Mucosa of gallbladder (tissue), 1 donor: ENCODE results near the gene HMGCR. TPM values are rescaled to one million over a fixed set of nuclear protein-coding genes. Genes with fewer than 3 reads are reported as not detected.

ENCODE experiments used
- DNase-seq: peaks from one replicate; pipeline ENCODE4 v3.0.0-alpha.2; 2020; ENCODE audit warnings: low spot score
- total RNA-seq: library from RNA; stranded (reverse); gene quantifications from one replicate; pipeline ENCODE4 v1.2.1, GENCODE V29; 2021
- donor health status: DM: no; HTN: no; CAD: no.

Gene HMGCR
- total RNA-seq, 1 donor from 2014 or later = 194 TPM

DNA sequence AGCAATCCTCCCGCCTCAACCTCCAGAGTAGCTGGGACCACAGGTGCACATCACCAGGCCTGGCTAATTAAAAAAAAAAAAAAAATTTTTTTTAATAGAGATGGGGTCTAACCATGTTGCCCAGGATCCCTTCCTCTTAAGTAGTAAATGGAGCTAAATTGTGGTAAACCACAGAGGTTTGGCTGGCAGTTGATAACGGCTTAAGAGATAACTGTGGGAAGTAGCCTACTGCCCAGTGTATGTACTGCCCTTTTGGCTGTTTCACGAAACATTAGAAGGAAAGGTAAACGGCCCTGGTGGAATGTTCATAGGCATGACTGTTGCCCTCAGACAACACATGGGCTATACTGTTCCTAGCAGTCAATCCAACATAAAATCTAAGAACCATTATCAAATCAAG, 44.4 kb downstream of the HMGCR start:
- DNase-seq = no peak

DNA sequence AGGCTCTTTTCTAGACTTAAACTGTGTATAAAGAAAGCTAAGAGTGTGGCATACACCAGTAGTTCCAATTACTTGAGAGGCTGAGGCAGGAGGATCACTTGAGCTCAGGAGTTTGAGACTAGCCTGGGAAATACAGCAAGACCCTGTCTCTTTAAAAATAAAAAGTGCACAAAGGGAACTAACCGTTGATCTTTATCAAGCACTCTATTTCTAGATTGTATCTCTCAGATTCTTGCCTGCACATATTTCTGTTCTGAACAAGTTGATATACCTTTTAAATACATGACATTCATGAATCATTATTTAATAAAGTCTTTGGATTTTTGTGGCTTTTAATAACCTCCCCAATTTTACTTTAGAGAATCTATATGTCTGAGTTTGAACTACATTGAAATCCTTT, 47.2 kb downstream of the HMGCR start:
- DNase-seq = no peak

DNA sequence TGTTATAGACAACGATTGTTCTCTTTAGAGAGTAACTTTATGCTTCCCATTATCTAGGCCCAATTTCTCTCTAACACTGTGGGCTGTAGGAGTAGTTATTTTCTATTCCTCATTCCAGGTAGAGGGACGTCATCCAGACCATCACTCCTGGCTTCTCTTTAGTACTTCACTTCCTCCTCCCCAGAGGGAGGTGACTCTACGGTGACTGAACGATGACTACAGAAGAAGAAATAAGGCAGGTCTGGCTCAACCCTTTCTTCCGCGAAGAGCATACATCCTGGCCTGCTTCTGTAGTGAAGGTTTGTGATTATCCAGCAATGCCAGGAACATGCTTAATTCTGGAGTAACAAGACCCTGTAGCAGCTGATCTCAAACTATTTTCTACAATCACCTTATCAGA, 50.8 kb downstream of the HMGCR start:
- DNase-seq = no peak

DNA sequence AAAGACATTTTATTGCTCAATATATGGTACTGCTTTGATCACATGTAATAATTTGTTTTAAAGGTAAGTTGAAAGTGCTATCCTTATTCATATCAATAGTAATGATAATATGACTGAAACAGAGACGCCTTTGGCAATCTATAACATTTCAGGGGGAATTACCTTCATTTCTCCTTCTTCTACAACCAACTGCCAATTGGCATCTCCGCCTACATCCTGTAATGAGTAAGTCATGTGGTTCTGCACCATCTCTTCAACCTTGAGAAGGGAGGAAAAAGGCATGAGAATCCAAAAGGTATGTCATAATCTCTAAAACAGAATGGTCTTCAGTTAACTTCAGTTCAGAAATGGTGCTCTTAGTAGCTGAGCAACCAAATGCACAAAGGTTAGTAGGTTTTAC, 52.4 kb downstream of the HMGCR start:
- no peak for DNase-seq

DNA sequence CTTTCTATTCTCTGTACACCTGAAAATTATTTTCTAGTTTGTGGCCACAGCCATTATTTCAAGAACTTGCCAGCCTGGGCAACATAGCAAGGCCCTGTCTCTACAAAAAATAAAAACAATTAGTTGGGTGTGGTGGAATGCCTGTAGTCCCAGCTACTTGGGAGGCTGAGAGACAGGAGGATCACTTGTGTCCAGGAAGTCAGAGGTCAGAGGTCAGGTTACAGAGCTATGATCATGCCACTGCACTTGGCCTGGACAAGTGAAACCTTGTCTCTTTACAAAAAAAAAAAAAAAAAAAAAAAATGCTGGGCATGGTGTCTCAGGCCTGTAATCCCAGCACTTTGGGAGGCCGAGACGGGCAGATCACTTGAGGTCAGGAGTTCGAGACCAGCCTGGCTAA, 58.3 kb downstream of the HMGCR start:
- DNase-seq = no peak

DNA sequence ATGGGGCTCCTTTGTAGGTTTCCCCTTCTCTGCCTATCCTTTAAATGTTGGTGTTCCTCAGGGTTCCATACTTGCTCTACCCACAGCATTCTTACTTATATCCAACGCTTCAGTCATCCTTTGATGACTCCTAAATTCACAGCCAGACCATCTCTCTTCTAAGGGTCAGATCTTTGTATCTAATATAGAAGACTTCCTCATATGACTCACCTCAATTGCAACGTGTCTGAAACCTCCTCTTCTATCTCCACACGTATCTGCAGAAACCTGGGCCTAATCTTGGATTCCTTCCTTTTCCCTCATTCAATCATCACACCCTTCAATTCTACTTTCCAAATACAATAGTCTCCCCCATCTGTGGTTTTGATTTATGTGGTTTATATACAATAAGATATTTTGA, 68.3 kb downstream of the HMGCR start:
- no peak for DNase-seq

Other genes starting within 250 kb of the HMGCR start
- 0.17 TPM for gene ANKRD31, start 100.3 kb upstream of the HMGCR start, total RNA-seq
- 59.9 TPM for gene CERT1, start 174.4 kb downstream of the HMGCR start, total RNA-seq
- 33.5 TPM for gene POLK, start 174.7 kb downstream of the HMGCR start, total RNA-seq